Measurements from ENCODE around the gene LTBR.

Gene LTBR

GRCh38 chr12:6383572-6384498 is at the start of gene LTBR:
Gene LTBR, plus strand, starts transcription at chr12:6384162. Its CDS starts 197 bp downstream, at chr12:6384359.
- H3K27ac ChIP-seq, result no peak within 1 kb of the TSS
- TF ChIP-seq EZH2 (IDR thresholded peaks at IDR 0.05) (no peak), FOXP2 (optimal IDR thresholded peaks at IDR 0.05; ENCODE audit: control extremely low read depth, extremely low read length, insufficient read depth) (no peak), POLR2AphosphoS5 (IDR thresholded peaks at IDR 0.05; ENCODE audit: borderline replicate concordance, low read depth, low read length) (no peak)
- no peaks in the 10 kb centered on the region for H3K9me3 ChIP-seq (ENCODE audit: low read depth, low read length)
- no peak within 1 kb of the TSS for H3K4me3 ChIP-seq
- no peak within 1 kb of the TSS for H3K9ac ChIP-seq (ENCODE audit: insufficient read length)
- DNase-seq (ENCODE audit: low read depth, low spot score), result no peak
- no peaks in the 10 kb centered on the region for H3K36me3 ChIP-seq (ENCODE audit: insufficient read depth, low read length)

GRCh38 chr12:6334359-6334758 is 49.6 kb upstream of the LTBR start:
- no peak for DNase-seq (ENCODE audit: low read depth, low spot score)
- Histone ChIP-seq H3K9ac (ENCODE audit: insufficient read length) (no peak overlapping the region), H3K36me3 (ENCODE audit: insufficient read depth, low read length) (peaks cover 53% of the 10 kb centered on the region; the same call in 1 of the 2 replicates), H3K4me3 (no peak overlapping the region), H3K27ac (0 out of 2 replicates have a peak overlapping the region, but pooled peaks have one; percentile 28), H3K9me3 (ENCODE audit: low read depth, low read length) (no peaks in the 10 kb centered on the region)
- TF ChIP-seq POLR2AphosphoS5 (IDR thresholded peaks at IDR 0.05; ENCODE audit: borderline replicate concordance, low read depth, low read length) (no peak), FOXP2 (optimal IDR thresholded peaks at IDR 0.05; ENCODE audit: control extremely low read depth, extremely low read length, insufficient read depth) (no peak), EZH2 (IDR thresholded peaks at IDR 0.05) (no peak)

- Histone ChIP-seq H3K36me3 (ENCODE audit: insufficient read depth, low read length) (peaks cover 46% of the 10 kb centered on the region; the same call in 1 of the 2 replicates), H3K4me3 (no peak overlapping the region), H3K9me3 (ENCODE audit: low read depth, low read length) (no peaks in the 10 kb centered on the region), H3K27ac (peak overlapping the region; percentile 89; the same call in 1 of the 2 replicates), H3K9ac (ENCODE audit: insufficient read length) (no peak overlapping the region)
- TF ChIP-seq FOXP2 (optimal IDR thresholded peaks at IDR 0.05; ENCODE audit: control extremely low read depth, extremely low read length, insufficient read depth), result no peak
- TF ChIP-seq EZH2 (IDR thresholded peaks at IDR 0.05), result no peak
- no peak for TF ChIP-seq POLR2AphosphoS5 (IDR thresholded peaks at IDR 0.05; ENCODE audit: borderline replicate concordance, low read depth, low read length)
- no peak for DNase-seq (ENCODE audit: low read depth, low spot score)
Measured at GRCh38 chr12:6334940-6335450, 49.0 kb upstream of the LTBR start.

- H3K27ac ChIP-seq, result peak overlapping the region; percentile 89
- peak overlapping the region; percentile 54 for H3K9ac ChIP-seq (ENCODE audit: insufficient read length)
- no peak for DNase-seq (ENCODE audit: low read depth, low spot score)
- no peaks in the 10 kb centered on the region for H3K9me3 ChIP-seq (ENCODE audit: low read depth, low read length)
- TF ChIP-seq FOXP2 (optimal IDR thresholded peaks at IDR 0.05; ENCODE audit: control extremely low read depth, extremely low read length, insufficient read depth) (no peak), POLR2AphosphoS5 (IDR thresholded peaks at IDR 0.05; ENCODE audit: borderline replicate concordance, low read depth, low read length) (no peak; the same call in 1 of the 2 replicates), EZH2 (IDR thresholded peaks at IDR 0.05) (no peak)
- peaks cover 41% of the 10 kb centered on the region; the same call in 1 of the 2 replicates for H3K36me3 ChIP-seq (ENCODE audit: insufficient read depth, low read length)
- peak overlapping the region; percentile 73 for H3K4me3 ChIP-seq
Measured at GRCh38 chr12:6335451-6336078, 48.4 kb upstream of the LTBR start.

GRCh38 chr12:6336079-6336888 is 47.7 kb upstream of the LTBR start:
- peak; percentile 50 for DNase-seq (ENCODE audit: low read depth, low spot score)
- Histone ChIP-seq H3K36me3 (ENCODE audit: insufficient read depth, low read length) (peaks cover 34% of the 10 kb centered on the region; the same call in 1 of the 2 replicates), H3K4me3 (peak overlapping the region; percentile 73), H3K27ac (peak overlapping the region; percentile 89), H3K9ac (ENCODE audit: insufficient read length) (peak overlapping the region; percentile 64), H3K9me3 (ENCODE audit: low read depth, low read length) (no peaks in the 10 kb centered on the region)
- TF ChIP-seq FOXP2 (optimal IDR thresholded peaks at IDR 0.05; ENCODE audit: control extremely low read depth, extremely low read length, insufficient read depth) (no peak), EZH2 (IDR thresholded peaks at IDR 0.05) (no peak), POLR2AphosphoS5 (IDR thresholded peaks at IDR 0.05; ENCODE audit: borderline replicate concordance, low read depth, low read length) (peak; percentile 76)

GRCh38 chr12:6336889-6337853 is 46.8 kb upstream of the LTBR start:
- H3K9ac ChIP-seq (ENCODE audit: insufficient read length), result peak overlapping the region; percentile 64
- H3K27ac ChIP-seq, result peak overlapping the region; percentile 89
- TF ChIP-seq EZH2 (IDR thresholded peaks at IDR 0.05) (no peak), POLR2AphosphoS5 (IDR thresholded peaks at IDR 0.05; ENCODE audit: borderline replicate concordance, low read depth, low read length) (no peak), FOXP2 (optimal IDR thresholded peaks at IDR 0.05; ENCODE audit: control extremely low read depth, extremely low read length, insufficient read depth) (no peak)
- peak overlapping the region; percentile 73 for H3K4me3 ChIP-seq
- DNase-seq (ENCODE audit: low read depth, low spot score), result no peak
- peaks cover 28% of the 10 kb centered on the region; the same call in 1 of the 2 replicates for H3K36me3 ChIP-seq (ENCODE audit: insufficient read depth, low read length)
- no peaks in the 10 kb centered on the region for H3K9me3 ChIP-seq (ENCODE audit: low read depth, low read length)

All from SK-N-MC (cell line).